Esophagus muscularis mucosa (tissue), 3 donors: ENCODE results near the gene HSD3B2.

Experiments used
- POLR2AphosphoS5 ChIP-seq, 2 donors: sonication (generic); formaldehyde crosslinking; IDR thresholded peaks; one replicate each; pipeline ENCODE4 v1.6.1; 2017; ENCODE audit warnings: antibody characterized with exemption in 2 of 2
- TF ChIP-seq, protein P1 (sequence below), 3 experiments: fragments of 200-600 bp in 2 of 3; fragments of 450-650 bp in 1 of 3; sonication (generic) in 2 of 3; IDR thresholded peaks; one replicate each; pipeline ENCODE4 v1.5.1; 2017 to 2019; ENCODE audit warnings: antibody characterized with exemption in 3 of 3, mild to moderate bottlenecking in 2 of 3, moderate library complexity in 1 of 3

DNA sequence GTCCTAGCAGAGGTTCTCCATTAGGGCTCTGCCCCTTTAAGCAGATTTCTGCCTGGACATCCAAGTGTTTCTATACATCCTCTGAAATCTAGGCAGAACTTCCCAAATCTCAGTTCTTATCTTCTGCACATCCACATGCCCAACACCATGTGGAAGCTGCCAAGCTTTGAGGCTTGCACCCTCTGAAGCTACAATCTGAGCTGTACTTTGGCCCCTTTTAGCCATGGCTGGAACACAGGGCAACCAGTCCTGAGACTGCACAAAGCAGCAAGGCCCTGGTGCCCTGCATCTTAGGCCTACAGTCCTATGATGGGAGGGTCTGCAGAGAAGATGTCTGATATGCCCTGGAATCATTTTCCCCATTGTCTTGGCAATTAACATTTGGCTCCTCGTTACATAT, 38.4 kb upstream of the HSD3B2 start:
- no peak for TF ChIP-seq POLR2AphosphoS5 (IDR thresholded peaks at IDR 0.05)
- TF ChIP-seq, protein P1, sequence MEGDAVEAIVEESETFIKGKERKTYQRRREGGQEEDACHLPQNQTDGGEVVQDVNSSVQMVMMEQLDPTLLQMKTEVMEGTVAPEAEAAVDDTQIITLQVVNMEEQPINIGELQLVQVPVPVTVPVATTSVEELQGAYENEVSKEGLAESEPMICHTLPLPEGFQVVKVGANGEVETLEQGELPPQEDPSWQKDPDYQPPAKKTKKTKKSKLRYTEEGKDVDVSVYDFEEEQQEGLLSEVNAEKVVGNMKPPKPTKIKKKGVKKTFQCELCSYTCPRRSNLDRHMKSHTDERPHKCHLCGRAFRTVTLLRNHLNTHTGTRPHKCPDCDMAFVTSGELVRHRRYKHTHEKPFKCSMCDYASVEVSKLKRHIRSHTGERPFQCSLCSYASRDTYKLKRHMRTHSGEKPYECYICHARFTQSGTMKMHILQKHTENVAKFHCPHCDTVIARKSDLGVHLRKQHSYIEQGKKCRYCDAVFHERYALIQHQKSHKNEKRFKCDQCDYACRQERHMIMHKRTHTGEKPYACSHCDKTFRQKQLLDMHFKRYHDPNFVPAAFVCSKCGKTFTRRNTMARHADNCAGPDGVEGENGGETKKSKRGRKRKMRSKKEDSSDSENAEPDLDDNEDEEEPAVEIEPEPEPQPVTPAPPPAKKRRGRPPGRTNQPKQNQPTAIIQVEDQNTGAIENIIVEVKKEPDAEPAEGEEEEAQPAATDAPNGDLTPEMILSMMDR (IDR thresholded peaks at IDR 0.05), result no peak
